ENCODE measurements around the gene C2orf68.
A peak's percentile ranks its signal among the peaks of the same experiment; 100 is the strongest.
"Not testable (repeated sequence)": the region's sequence is repeated elsewhere in the genome, so short reads cannot be mapped to it uniquely, and the experiment has no call there.

C2orf68 gene

GRCh38 chr2:85611705-85612587, at the start of gene C2orf68:
TSS of gene C2orf68 (minus strand) at chr2:85612066. CDS start at chr2:85611984, 82 bp downstream.
- FAIRE-seq: peak; percentile 43

GRCh38 chr2:85661139-85661858, 49.4 kb upstream of the C2orf68 start:
- no peak for FAIRE-seq

- FAIRE-seq: no peak
Measured at GRCh38 chr2:85660725-85661124, 48.9 kb upstream of the C2orf68 start.

DNA sequence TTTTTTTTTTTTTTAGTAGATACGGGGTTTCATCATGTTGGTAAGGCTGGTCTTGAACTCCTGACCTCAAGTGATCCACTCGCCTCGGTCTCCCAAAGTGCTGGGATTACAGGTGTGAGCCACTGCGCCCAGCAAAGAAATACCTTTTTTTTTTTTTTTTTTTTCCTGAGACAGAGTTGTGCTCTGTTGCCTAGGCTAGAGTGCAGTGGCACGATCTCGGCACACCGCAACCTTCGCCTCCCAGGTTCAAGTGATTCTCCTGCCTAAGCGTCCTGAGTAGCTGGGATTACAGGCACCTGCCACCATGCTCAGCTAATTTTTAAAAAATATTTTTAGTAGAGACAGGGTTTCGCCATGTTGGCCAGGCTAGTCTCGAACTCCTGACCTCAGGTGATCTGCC, 48.4 kb upstream of the C2orf68 start:
- not testable (repeated sequence) for FAIRE-seq

DNA sequence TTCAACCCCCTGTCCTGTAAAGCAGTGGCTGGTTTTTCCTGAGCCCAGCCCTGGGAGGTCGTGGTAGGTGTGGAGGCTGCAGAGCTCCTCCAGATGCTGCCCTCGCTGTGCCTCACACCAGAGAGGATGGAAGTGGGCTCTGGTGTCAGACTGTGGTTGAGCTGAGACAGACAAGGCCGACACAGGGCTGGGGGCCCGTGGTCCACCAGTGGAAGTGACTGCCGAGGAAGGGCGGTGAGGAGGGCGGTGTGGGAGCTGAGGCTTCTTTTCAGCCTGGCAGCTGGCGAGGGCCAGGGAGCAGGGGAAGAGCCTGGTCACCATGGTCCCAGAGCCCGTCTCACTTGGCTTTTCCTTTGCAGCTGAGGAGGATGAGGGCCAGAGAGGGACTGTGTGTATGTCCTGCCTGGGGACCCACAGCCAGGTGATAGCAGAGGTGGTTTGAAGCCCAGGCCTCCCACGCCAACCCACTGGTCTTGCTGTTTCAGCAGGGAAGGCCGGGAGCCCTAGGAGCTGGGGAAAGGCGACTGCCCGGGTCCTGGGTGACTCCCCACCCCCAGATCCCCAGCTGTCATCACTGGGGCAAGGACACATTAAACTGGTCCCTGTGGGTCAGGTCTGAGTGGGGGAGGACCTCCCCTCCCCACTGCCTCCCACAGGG, 47.6 kb upstream of the C2orf68 start:
- FAIRE-seq: no peak

- FAIRE-seq: not testable (repeated sequence)
Measured at GRCh38 chr2:85657399-85657798, 45.5 kb upstream of the C2orf68 start.

DNA sequence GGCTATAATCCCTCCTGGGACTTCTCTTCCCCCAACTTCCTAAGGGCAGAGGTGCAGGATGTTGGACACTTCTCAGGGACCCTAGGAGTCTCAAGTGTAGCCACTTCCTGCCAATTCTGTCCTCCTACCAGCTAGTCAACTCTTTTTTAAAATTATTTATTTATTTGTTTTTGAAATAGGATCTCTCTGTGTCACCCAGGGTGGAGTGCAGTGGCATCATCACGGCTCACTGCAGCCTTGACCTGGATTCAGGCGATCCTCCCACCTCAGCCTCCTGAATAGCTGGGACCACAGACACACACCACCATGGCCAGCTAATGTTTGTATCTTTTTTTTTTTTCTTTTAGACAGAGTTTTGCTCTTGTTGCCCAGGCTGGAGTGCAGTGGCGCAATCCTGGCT, 44.6 kb upstream of the C2orf68 start:
- no peak for FAIRE-seq

GRCh38 chr2:85655961-85656417, 44.1 kb upstream of the C2orf68 start:
- no peak for FAIRE-seq

- no peak for FAIRE-seq
Measured at GRCh38 chr2:85653996-85654395, 42.1 kb upstream of the C2orf68 start.

- FAIRE-seq: no peak
Measured at GRCh38 chr2:85652056-85652455, 40.2 kb upstream of the C2orf68 start.

DNA sequence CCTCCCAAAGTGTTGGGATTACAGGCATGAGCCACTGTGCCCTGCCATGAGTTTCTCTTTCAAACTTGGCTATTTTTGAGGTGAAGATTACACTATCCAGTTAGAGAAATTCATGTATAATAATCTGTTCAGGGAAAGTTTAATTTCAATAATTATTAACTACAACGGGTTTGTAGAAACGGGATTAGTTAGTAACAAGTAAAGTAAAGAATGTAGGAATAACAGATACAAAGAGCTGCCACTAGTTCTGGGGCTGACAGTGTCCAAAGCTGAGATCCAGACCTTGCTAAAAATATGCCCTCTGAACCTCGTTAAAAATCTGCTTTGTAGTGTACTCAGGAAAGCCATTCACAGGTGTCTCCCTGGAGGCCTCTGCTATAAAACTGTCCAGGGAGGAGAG, 39.2 kb upstream of the C2orf68 start:
- no peak for FAIRE-seq

DNA sequence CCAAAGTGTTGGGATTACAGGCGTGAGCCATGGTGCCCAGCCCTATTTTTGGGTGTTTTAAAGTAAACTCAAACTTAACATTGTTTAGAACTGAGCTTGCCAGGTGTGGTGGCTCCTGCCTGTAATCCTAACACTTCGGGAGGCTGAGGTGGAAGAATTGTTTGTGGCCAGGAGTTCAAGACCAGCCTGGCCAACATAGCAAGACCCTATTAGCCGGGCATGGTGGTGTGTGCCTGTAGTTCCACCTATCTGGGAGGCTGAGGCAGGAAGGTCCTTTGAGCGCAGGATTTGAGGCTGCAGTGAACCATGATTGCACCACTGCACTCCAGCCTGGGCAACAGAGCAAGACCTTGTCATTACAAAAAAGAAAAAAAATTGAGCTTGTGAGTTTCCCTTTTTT, 38.6 kb upstream of the C2orf68 start:
- no peak for FAIRE-seq

DNA sequence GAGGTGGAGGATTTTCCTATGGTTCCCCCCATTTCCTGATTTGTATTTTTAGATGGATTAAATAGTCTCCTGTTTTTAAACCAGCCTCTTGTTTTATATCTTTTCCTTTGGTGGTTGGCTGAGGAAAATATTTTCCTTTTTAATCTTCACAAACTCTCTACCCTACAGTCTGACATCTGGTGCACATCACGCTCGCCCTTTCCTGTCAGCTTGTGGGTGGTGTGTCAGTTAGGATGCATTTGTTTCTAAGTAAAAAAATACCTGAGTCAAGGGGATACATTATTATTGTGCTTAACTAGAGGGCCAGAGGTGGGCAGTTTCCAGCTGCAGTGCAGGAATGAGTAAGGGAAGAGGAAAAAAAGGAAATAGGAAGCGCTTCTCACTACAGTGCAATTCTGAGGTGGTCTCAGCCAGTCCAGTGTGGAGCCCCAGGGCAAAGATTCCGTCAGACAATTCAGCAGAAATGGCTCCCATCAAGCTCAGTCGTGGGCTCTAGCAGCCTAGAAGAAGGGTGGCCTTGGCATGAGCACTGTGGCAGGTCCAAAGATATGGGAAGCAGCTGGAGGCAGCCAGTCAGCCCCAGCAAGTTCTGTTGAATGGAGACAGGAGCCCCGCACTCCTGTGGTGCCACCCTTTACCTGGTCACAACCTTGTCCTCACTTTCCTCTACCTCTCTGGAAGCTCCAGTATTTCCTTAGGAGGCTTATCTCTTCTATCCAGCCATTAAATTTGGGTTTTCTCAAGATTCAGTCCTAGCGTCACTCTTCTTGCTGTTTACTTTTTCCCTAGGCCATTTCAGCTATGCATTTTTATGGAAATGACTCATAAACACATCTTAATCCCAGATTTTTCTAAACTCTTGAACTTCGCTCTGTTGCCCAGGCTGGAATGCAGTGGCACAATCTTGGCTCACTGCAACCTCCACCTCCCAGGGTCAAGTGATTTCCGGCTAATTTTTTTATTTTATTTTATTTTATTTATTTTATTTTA, 37.6 kb upstream of the C2orf68 start:
- FAIRE-seq: no peak

DNA sequence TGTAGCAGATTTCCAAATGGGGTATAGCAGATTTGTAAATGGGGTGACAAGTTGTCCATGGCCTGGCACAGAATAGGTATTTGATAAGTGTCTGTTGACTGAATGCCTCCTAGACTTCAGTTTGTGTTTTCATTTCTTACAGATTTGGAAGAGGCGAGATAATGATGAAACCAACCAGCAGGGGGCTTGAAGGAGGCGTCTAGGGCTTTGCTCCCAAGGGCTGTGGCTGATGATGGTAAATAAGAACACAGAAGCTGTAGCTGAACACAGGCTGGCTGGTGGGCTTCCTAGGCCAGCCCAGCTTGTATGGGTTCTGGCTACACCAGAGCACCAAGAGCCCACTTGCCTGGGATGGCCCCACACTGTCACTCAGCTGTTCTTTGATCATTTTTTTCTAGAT, 36.8 kb upstream of the C2orf68 start:
- no peak for FAIRE-seq

GRCh38 chr2:85647823-85648526, 36.1 kb upstream of the C2orf68 start:
- no peak for FAIRE-seq

DNA sequence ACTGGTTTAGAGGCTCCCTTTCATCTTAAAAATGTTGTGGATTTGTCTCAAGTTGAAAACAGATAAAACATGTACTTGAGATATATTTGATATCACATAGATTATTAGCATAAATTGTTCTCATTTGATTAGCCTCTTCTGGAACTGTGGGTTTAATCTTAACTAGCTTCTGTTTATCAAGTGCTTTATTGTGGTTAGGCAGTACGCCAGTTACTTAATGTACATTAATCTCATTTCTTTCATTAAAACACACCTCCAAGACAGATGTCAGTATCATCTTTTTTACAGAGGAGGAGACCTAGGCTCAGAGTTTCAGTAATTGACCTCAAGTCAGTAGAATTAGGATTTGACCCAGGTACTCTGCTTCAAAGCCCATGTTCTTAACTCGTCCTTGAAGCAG, 34.3 kb upstream of the C2orf68 start:
- no peak for FAIRE-seq

GRCh38 chr2:85644909-85645308, 33.0 kb upstream of the C2orf68 start:
- FAIRE-seq: no peak

GRCh38 chr2:85642725-85643124, 30.9 kb upstream of the C2orf68 start:
- FAIRE-seq: no peak

DNA sequence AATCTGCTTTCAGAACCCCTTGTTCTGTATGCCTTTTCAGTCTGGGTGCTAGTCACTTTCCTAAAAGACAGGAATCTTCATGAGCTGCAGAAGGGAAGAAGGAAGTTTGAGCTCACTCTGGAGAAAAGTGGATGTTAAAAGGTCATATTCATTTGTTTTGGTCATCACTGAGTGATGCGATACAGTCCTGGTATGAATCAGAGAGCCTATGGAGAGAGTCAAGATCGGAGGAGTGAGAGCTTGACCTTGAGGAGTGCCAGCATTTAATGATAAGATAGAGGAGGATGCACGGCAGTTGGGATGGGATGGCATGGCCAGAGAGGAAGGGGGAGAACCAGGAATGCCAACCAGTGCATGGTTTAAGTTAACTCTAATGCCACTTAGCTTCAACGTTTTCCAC, 23.8 kb upstream of the C2orf68 start:
- FAIRE-seq: no peak

DNA sequence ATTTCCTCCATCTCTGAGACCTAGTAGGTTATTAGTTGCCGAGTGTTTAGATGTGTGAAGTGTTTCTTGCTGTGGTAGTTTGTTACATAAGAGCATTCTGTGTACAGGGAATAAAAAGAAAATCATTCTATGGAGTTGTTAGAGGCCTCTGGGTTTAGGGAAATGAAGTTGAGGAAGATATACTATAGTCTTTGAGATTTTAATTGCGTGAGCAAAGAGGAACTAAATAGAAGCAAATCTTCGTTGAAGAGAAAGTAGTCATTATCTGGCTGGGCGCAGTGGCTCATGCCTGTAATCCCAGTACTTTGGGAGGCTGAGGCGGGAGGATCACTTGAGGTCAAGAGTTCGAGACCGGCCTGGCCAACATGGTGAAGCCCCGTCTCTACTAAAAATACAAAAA, 23.1 kb upstream of the C2orf68 start:
- no peak for FAIRE-seq

DNA sequence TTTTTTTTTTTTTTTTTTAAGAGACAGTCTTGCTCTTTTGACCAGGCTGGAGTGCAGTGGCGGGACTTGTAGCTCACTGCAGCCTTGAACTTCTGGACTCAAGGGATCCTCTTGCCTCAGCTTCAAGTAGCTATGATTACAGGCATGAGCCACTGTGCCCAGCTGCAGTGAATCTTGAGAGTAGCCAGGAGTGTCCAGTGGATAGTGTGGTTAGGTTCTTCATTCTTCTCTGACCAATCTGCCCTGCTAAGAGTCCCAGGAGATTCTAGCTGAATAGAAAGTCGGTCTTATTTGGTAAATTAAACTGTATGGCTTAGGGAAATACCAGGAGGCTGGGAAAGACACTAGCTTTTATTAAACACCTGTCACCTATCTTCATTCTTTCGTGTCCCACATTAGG, 19.4 kb upstream of the C2orf68 start:
- no peak for FAIRE-seq

- no peak for FAIRE-seq
Measured at GRCh38 chr2:85628658-85629057, 16.8 kb upstream of the C2orf68 start.
